HepG2 (cell line): ENCODE results near the gene VCP. TPM values are rescaled to one million over a fixed set of nuclear protein-coding genes. Genes with fewer than 3 reads are reported as not detected.
A peak's percentile ranks its signal among the peaks of the same experiment; 100 is the strongest.

Experiments
- ELF3 ChIP-seq: IDR thresholded peaks from 2 replicates; pipeline ENCODE4 v1.6.1; 2016; ENCODE audit warnings: missing genetic modification reagents, missing compliant biosample characterization
- ESRRA ChIP-seq: sonication (generic); formaldehyde crosslinking; IDR thresholded peaks from 2 replicates; pipeline ENCODE4 v1.5.1; 2020; ENCODE audit warnings: mild to moderate bottlenecking, low read depth, missing genetic modification reagents
- HDAC1 ChIP-seq: sonication (generic); formaldehyde crosslinking; IDR thresholded peaks from 2 replicates; pipeline ENCODE4 v1.5.1; 2020; ENCODE audit warnings: mild to moderate bottlenecking, missing genetic modification reagents
- HDAC2 ChIP-seq: sonication (generic); formaldehyde crosslinking; IDR thresholded peaks from 2 replicates; pipeline ENCODE4 v1.4.0; 2020; ENCODE audit warnings: missing genetic modification reagents
- RBM39 ChIP-seq: fragments of 200-400 bp; formaldehyde crosslinking; IDR thresholded peaks from one replicate; pipeline ENCODE4 v1.6.1; 2018; ENCODE audit warnings: antibody characterized with exemption, mild to moderate bottlenecking, low read depth, low read length; ENCODE audit not compliant: poor library complexity, severe bottlenecking
- TBX2 ChIP-seq: sonication (generic); formaldehyde crosslinking; IDR thresholded peaks from 2 replicates; pipeline ENCODE4 v1.5.0; 2020; ENCODE audit warnings: missing genetic modification reagents, mild to moderate bottlenecking, borderline replicate concordance
- ZFX ChIP-seq: sonication (generic); formaldehyde crosslinking; IDR thresholded peaks from 2 replicates; pipeline ENCODE4 v1.4.0; 2020; ENCODE audit warnings: mild to moderate bottlenecking, low read depth, missing genetic modification reagents, moderate library complexity
- ZNF234 ChIP-seq: sonication (generic); formaldehyde crosslinking; conservative IDR thresholded peaks from 2 replicates; pipeline ENCODE4 v1.5.1; 2020; ENCODE audit warnings: mild to moderate bottlenecking, missing genetic modification reagents
- polyA plus RNA-seq, 8 experiments: library from polyadenylated mRNA; depleted of rRNA in 3 of 8; stranded (reverse) in 7 of 8; unstranded in 1 of 8; fragments of >200 nt; fragmentation: Illumina TruSeq in 4 of 8; extraction: Trizol in 4 of 8; gene quantifications; 2 replicates each; pipeline versions ENCODE4 v1.2.1 to v1.2.3, GENCODE V29; 2011 to 2016; ENCODE audit warnings: low read depth in 4 of 8, missing spikeins in 1 of 8, mixed read lengths in 1 of 8; ENCODE audit not compliant: insufficient read depth in 1 of 8
- total RNA-seq, 5 experiments: library from RNA; depleted of rRNA; stranded (reverse); fragments of >200 nt; fragmentation: Illumina TruSeq; extraction: Trizol; gene quantifications; 2 replicates each; pipeline ENCODE4 v1.2.3, GENCODE V29; 2016; ENCODE audit warnings: low read depth in 1 of 5
- TF ChIP-seq, protein P1 (sequence below): IDR thresholded peaks from 2 replicates; pipeline ENCODE4 v1.6.1; 2016; ENCODE audit warnings: low read depth
- TF ChIP-seq, protein P2 (sequence below): sonication (generic); formaldehyde crosslinking; IDR thresholded peaks from 2 replicates; pipeline ENCODE4 v1.5.1; 2020; ENCODE audit warnings: mild to moderate bottlenecking, missing genetic modification reagents
- TF ChIP-seq, protein P3 (sequence below): sonication (generic); formaldehyde crosslinking; IDR thresholded peaks from 2 replicates; pipeline ENCODE4 v1.4.0; 2020; ENCODE audit warnings: missing genetic modification reagents
- TF ChIP-seq, protein P4 (sequence below): conservative IDR thresholded peaks from 2 replicates; pipeline ENCODE4 v1.6.1; 2018; ENCODE audit warnings: missing genetic modification reagents
- TF ChIP-seq, protein P5 (sequence below): sonication (generic); formaldehyde crosslinking; IDR thresholded peaks from 2 replicates; pipeline ENCODE4 v1.5.0; 2020; ENCODE audit warnings: mild to moderate bottlenecking, missing genetic modification reagents
- TF ChIP-seq, protein P6 (sequence below): sonication (generic); formaldehyde crosslinking; IDR thresholded peaks from 2 replicates; pipeline ENCODE4 v1.4.0; 2020; ENCODE audit warnings: missing genetic modification reagents, borderline replicate concordance

VCP gene
- total and polyA plus RNA-seq, 2 of the 13 experiments (the other 11 are each of a cell fraction or from before 2014, with no cell fraction given), result 143 to 391 TPM

DNA sequence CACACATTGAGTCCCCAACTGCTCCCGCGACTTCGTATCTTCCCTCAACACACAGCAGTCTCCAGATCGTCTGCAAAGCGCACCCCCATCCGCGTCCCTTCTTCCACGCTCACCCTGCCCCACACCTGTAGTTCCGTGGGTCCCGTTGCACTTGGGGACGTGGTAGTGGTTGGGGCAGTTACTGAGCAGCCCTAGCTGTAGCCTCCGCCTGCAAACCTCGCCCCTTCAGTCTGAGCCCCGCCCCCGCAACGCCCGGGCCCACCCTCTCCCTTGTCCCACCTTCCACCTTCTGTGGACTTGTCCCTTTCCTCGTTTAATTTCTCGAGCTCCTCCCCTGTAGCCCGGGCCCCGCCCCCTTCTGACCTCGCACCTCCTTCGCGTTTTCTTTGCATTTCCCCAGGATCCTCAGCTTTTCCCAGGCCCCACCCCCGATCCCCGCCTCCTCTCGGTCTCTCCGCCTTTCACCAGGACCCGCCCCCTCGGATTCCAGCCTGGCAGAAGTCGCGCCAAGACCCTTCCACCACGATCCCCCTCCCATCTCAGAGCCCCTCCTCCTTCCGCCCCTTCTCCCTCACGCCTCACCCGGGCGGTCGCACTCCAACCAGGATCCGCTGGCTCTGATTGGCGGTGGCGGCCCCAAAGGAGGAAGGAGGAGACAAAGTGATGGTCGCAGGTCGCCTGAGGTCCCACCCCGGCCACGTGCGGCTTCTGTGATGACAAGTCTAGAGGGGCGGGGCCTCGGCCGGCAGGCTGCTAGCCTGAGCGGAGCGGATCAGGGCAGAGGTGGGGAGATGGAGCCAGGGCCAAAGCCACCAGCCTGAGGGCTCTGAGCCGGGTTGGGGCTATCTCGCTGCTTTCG is 43.5 kb upstream of the VCP start, which contains the start of gene ATOSB (continued):
- TF ChIP-seq, protein P1, sequence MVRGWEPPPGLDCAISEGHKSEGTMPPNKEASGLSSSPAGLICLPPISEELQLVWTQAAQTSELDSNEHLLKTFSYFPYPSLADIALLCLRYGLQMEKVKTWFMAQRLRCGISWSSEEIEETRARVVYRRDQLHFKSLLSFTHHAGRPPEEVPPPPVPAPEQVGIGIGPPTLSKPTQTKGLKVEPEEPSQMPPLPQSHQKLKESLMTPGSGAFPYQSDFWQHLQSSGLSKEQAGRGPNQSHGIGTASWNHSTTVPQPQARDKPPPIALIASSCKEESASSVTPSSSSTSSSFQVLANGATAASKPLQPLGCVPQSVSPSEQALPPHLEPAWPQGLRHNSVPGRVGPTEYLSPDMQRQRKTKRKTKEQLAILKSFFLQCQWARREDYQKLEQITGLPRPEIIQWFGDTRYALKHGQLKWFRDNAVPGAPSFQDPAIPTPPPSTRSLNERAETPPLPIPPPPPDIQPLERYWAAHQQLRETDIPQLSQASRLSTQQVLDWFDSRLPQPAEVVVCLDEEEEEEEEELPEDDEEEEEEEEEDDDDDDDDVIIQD (CRISPR knock-in tag), result peak; percentile 55; the same call in 1 of the 2 replicates
- TF ChIP-seq ESRRA, result peak; percentile 15; the same call in 1 of the 2 replicates
- TF ChIP-seq HDAC1 (CRISPR knock-in tag), result peak; percentile 81
- TF ChIP-seq, protein P2, sequence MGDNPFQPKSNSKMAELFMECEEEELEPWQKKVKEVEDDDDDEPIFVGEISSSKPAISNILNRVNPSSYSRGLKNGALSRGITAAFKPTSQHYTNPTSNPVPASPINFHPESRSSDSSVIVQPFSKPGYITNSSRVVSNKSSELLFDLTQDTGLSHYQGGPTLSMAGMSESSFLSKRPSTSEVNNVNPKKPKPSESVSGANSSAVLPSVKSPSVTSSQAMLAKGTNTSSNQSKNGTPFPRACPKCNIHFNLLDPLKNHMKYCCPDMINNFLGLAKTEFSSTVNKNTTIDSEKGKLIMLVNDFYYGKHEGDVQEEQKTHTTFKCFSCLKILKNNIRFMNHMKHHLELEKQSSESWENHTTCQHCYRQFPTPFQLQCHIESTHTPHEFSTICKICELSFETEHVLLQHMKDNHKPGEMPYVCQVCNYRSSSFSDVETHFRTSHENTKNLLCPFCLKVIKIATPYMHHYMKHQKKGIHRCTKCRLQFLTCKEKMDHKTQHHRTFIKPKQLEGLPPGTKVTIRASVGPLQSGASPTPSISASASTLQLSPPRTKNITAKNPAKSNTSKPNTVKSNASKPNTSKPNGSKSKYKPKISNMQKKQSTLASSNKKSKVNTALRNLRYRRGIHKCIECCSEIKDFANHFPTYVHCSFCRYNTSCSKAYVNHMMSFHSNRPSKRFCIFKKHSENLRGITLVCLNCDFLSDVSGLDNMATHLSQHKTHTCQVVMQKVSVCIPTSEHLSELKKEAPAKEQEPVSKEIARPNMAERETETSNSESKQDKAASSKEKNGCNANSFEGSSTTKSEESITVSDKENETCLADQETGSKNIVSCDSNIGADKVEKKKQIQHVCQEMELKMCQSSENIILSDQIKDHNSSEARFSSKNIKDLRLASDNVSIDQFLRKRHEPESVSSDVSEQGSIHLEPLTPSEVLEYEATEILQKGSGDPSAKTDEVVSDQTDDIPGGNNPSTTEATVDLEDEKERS (CRISPR knock-in tag), result 0 out of 2 replicates have a peak, but pooled peaks have one; percentile 46
- peak; percentile 27; the same call in 1 of the 2 replicates for TF ChIP-seq ELF3 (CRISPR knock-in tag)
- TF ChIP-seq, protein P3, sequence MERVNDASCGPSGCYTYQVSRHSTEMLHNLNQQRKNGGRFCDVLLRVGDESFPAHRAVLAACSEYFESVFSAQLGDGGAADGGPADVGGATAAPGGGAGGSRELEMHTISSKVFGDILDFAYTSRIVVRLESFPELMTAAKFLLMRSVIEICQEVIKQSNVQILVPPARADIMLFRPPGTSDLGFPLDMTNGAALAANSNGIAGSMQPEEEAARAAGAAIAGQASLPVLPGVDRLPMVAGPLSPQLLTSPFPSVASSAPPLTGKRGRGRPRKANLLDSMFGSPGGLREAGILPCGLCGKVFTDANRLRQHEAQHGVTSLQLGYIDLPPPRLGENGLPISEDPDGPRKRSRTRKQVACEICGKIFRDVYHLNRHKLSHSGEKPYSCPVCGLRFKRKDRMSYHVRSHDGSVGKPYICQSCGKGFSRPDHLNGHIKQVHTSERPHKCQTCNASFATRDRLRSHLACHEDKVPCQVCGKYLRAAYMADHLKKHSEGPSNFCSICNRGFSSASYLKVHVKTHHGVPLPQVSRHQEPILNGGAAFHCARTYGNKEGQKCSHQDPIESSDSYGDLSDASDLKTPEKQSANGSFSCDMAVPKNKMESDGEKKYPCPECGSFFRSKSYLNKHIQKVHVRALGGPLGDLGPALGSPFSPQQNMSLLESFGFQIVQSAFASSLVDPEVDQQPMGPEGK (CRISPR knock-in tag), result peak; percentile 29; the same call in 1 of the 2 replicates
- TF ChIP-seq, protein P4, sequence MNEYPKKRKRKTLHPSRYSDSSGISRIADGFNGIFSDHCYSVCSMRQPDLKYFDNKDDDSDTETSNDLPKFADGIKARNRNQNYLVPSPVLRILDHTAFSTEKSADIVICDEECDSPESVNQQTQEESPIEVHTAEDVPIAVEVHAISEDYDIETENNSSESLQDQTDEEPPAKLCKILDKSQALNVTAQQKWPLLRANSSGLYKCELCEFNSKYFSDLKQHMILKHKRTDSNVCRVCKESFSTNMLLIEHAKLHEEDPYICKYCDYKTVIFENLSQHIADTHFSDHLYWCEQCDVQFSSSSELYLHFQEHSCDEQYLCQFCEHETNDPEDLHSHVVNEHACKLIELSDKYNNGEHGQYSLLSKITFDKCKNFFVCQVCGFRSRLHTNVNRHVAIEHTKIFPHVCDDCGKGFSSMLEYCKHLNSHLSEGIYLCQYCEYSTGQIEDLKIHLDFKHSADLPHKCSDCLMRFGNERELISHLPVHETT (CRISPR knock-in tag), result no peak
- TF ChIP-seq, protein P5, sequence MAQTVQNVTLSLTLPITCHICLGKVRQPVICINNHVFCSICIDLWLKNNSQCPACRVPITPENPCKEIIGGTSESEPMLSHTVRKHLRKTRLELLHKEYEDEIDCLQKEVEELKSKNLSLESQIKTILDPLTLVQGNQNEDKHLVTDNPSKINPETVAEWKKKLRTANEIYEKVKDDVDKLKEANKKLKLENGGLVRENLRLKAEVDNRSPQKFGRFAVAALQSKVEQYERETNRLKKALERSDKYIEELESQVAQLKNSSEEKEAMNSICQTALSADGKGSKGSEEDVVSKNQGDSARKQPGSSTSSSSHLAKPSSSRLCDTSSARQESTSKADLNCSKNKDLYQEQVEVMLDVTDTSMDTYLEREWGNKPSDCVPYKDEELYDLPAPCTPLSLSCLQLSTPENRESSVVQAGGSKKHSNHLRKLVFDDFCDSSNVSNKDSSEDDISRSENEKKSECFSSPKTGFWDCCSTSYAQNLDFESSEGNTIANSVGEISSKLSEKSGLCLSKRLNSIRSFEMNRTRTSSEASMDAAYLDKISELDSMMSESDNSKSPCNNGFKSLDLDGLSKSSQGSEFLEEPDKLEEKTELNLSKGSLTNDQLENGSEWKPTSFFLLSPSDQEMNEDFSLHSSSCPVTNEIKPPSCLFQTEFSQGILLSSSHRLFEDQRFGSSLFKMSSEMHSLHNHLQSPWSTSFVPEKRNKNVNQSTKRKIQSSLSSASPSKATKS (CRISPR knock-in tag), result no peak
- TF ChIP-seq HDAC2 (CRISPR knock-in tag), result peak; percentile 31; the same call in 1 of the 2 replicates
- TF ChIP-seq, protein P6, sequence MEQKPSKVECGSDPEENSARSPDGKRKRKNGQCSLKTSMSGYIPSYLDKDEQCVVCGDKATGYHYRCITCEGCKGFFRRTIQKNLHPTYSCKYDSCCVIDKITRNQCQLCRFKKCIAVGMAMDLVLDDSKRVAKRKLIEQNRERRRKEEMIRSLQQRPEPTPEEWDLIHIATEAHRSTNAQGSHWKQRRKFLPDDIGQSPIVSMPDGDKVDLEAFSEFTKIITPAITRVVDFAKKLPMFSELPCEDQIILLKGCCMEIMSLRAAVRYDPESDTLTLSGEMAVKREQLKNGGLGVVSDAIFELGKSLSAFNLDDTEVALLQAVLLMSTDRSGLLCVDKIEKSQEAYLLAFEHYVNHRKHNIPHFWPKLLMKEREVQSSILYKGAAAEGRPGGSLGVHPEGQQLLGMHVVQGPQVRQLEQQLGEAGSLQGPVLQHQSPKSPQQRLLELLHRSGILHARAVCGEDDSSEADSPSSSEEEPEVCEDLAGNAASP, result peak; percentile 74; the same call in 1 of the 2 replicates
- TF ChIP-seq ZNF234 (CRISPR knock-in tag), result no peak
- TF ChIP-seq RBM39, result peak; percentile 72
- peak; percentile 72 for TF ChIP-seq TBX2 (CRISPR knock-in tag)
- 0 out of 2 replicates have a peak, but pooled peaks have one; percentile 14 for TF ChIP-seq ZFX (CRISPR knock-in tag)
